HepG2 (cell line): Measurements from ENCODE around the gene SUB1. TPM values are rescaled to one million over a fixed set of nuclear protein-coding genes. Genes with fewer than 3 reads are reported as not detected.

ENCODE experiments used
- ATAC-seq: fragments of 200-7000 bp; cut with Tn5 transposase; 3 replicates; pipeline ENCODE4 v1.9.1; 2020; ENCODE audit warnings: mild to moderate bottlenecking, moderate library complexity
- BruUV-seq: library from RNA; stranded (reverse); fragments of 400-500 nt; replicated peaks from 2 replicates; lab custom pipeline; 2021; lab: Mats Ljungman, UMichigan
- CTCF ChIA-PET: fragments of 300-600 bp; formaldehyde crosslinking; extraction: SDS; loops from one replicate; lab custom pipeline; 2021; ENCODE audit warnings: low total read pairs, inconsistent platforms, low intra/inter-chr PET ratio; lab: Yijun Ruan, JAX
- POLR2A ChIA-PET: fragments of 350-600 bp; sonication (Branson Sonifier 250); formaldehyde crosslinking; loops from one replicate; lab custom pipeline; 2020; ENCODE audit warnings: antibody characterized with exemption, inconsistent platforms; lab: Yijun Ruan, JAX
- DNase-seq: peaks from one replicate; pipeline ENCODE4 v3.0.0-alpha.2; 2015; ENCODE audit warnings: low spot score
- FAIRE-seq: peaks from 3 replicates; lab custom pipeline; 2011; peaks lifted over from hg19 to GRCh38; lab: Jason Lieb, UNC
- H2AFZ ChIP-seq: one replicate; pipeline ENCODE4 v1.6.1; 2011; ENCODE audit warnings: low read length, inconsistent platforms
- H3K27ac ChIP-seq: fragments of 300-600 bp; 3 replicates; pipeline ENCODE4 v1.8.0; 2011; ENCODE audit warnings: mixed run types, mild to moderate bottlenecking, mixed read lengths, low read length, inconsistent platforms; ENCODE audit not compliant: insufficient read depth; ENCODE audit errors: extremely low read length
- H3K27me3 ChIP-seq, 2 experiments: fragments of 200-600 bp in 1 of 2; 2 replicates in 1 of 2; 3 replicates in 1 of 2; pipeline versions ENCODE4 v1.6.0 to v1.8.0; 2011; ENCODE audit warnings: low read length in 2 of 2, mild to moderate bottlenecking in 2 of 2, moderate library complexity in 2 of 2, inconsistent platforms in 1 of 2; ENCODE audit not compliant: insufficient read depth in 2 of 2, control insufficient read depth in 1 of 2
- H3K36me3 ChIP-seq, 2 experiments: fragments of 200-600 bp in 1 of 2; replicated peaks in 1 of 2; 2 replicates in 1 of 2; 3 replicates in 1 of 2; pipeline versions ENCODE4 v1.5.1 to v1.8.0; 2011; ENCODE audit warnings: low read length in 2 of 2, inconsistent platforms in 1 of 2; ENCODE audit not compliant: insufficient read depth in 2 of 2, control insufficient read depth in 1 of 2
- H3K4me1 ChIP-seq: 2 replicates; pipeline ENCODE4 v1.5.1; 2012; ENCODE audit warnings: low read length, inconsistent platforms; ENCODE audit not compliant: insufficient read depth
- H3K4me2 ChIP-seq: 2 replicates; pipeline ENCODE4 v1.6.0; 2011; ENCODE audit warnings: low read depth, low read length, inconsistent platforms
- H3K4me3 ChIP-seq, 3 experiments: fragments of 200-600 bp in 1 of 3; sonication (generic), shearing (Covaris generic) in 1 of 3; replicated peaks in 1 of 3; 2 replicates each; pipeline ENCODE4 v1.5.1; 2011 to 2016; ENCODE audit warnings: low read length in 3 of 3, inconsistent platforms in 2 of 3, low read depth in 2 of 3, mild to moderate bottlenecking in 2 of 3, control low read depth in 1 of 3, mixed read lengths in 1 of 3; ENCODE audit not compliant: insufficient read depth in 1 of 3
- H3K79me2 ChIP-seq: one replicate; pipeline ENCODE4 v1.6.1; 2011; ENCODE audit warnings: low read length, inconsistent platforms; ENCODE audit not compliant: insufficient read depth
- H3K9ac ChIP-seq: 2 replicates; pipeline ENCODE4 v1.6.0; 2011; ENCODE audit warnings: mild to moderate bottlenecking, low read depth, low read length, inconsistent platforms; ENCODE audit not compliant: insufficient read depth
- H3K9me3 ChIP-seq: 2 replicates; pipeline ENCODE4 v1.5.1; 2012; ENCODE audit warnings: mild to moderate bottlenecking, low read length
- H4K20me1 ChIP-seq: 2 replicates; pipeline ENCODE4 v1.6.0; 2011; ENCODE audit warnings: inconsistent platforms, mild to moderate bottlenecking, low read length, moderate library complexity; ENCODE audit not compliant: insufficient read depth
- AGO2 ChIP-seq: fragments of 200-400 bp; formaldehyde crosslinking; optimal IDR thresholded peaks from 2 replicates; pipeline ENCODE3; 2017; ENCODE audit warnings: mild to moderate bottlenecking, low read depth, low read length, moderate library complexity
- NFATC3 ChIP-seq: sonication (generic); formaldehyde crosslinking; IDR thresholded peaks from 2 replicates; pipeline ENCODE4 v1.5.1; 2020; ENCODE audit warnings: mild to moderate bottlenecking, missing genetic modification reagents
- NR2F2 ChIP-seq: IDR thresholded peaks from 2 replicates; pipeline ENCODE4 v1.6.1; 2012; ENCODE audit warnings: low read depth, inconsistent platforms, borderline replicate concordance
- ONECUT2 ChIP-seq: sonication (generic); formaldehyde crosslinking; IDR thresholded peaks from 2 replicates; pipeline ENCODE4 v1.4.0; 2020; ENCODE audit warnings: missing genetic modification reagents
- SRSF4 ChIP-seq: fragments of 200-400 bp; formaldehyde crosslinking; IDR thresholded peaks from one replicate; pipeline ENCODE4 v1.6.1; 2018; ENCODE audit warnings: mild to moderate bottlenecking, low read depth, low read length, moderate library complexity; ENCODE audit not compliant: poor library complexity, severe bottlenecking
- YEATS2 ChIP-seq: sonication (generic); formaldehyde crosslinking; IDR thresholded peaks from 2 replicates; pipeline ENCODE4 v1.4.0; 2020; ENCODE audit warnings: missing genetic modification reagents, borderline replicate concordance
- ZNF329 ChIP-seq: sonication (generic); formaldehyde crosslinking; IDR thresholded peaks from 2 replicates; pipeline ENCODE4 v1.9.0; 2021; ENCODE audit warnings: low read depth, mild to moderate bottlenecking, missing genetic modification reagents
- ZNF441 ChIP-seq: sonication (generic); formaldehyde crosslinking; IDR thresholded peaks from 2 replicates; pipeline ENCODE4 v1.7.0; 2021; ENCODE audit warnings: missing genetic modification reagents, borderline replicate concordance
- ZNF558 ChIP-seq: sonication (generic); formaldehyde crosslinking; IDR thresholded peaks from 2 replicates; pipeline ENCODE4 v1.9.0; 2022; ENCODE audit warnings: mild to moderate bottlenecking, missing genetic modification reagents, borderline replicate concordance
- ZNF580 ChIP-seq: IDR thresholded peaks from 2 replicates; pipeline ENCODE4 v1.6.1; 2016; ENCODE audit warnings: low read depth, borderline replicate concordance
- ZNF619 ChIP-seq: sonication (generic); formaldehyde crosslinking; IDR thresholded peaks from 2 replicates; pipeline ENCODE4 v1.4.0; 2020; ENCODE audit warnings: mild to moderate bottlenecking, missing genetic modification reagents
- ZNF790 ChIP-seq: sonication (generic); formaldehyde crosslinking; IDR thresholded peaks from 2 replicates; pipeline ENCODE4 v1.8.0; 2022; ENCODE audit warnings: missing genetic modification reagents, mild to moderate bottlenecking, borderline replicate concordance
- WGBS: methylation state at CpG from one replicate; pipeline ENCODE4 v1.1.6; 2017; ENCODE audit warnings: low lambda C conversion rate; 5-methylcytosine and 5-hydroxymethylcytosine counted together
- in situ Hi-C: cut with HindIII; loops from 2 replicates; pipeline ENCODE4 v1.10.0; 2017; ENCODE audit warnings: low pct_unique_long_range_greater_than_20kb; ENCODE audit not compliant: extremely low pct_ligation_motif_present
- intact Hi-C: fragments of 100-400 bp; cut with micrococcal nuclease; formaldehyde crosslinking; loops from one replicate; pipeline ENCODE4 v1.10.0; 2022; ENCODE audit not compliant: unreplicated experiment
- polyA plus RNA-seq, 8 experiments: library from polyadenylated mRNA; depleted of rRNA in 3 of 8; stranded (reverse) in 7 of 8; unstranded in 1 of 8; fragments of >200 nt; fragmentation: Illumina TruSeq in 4 of 8; extraction: Trizol in 4 of 8; gene quantifications; 2 replicates each; pipeline versions ENCODE4 v1.2.1 to v1.2.3, GENCODE V29; 2011 to 2016; ENCODE audit warnings: low read depth in 4 of 8, missing spikeins in 1 of 8, mixed read lengths in 1 of 8; ENCODE audit not compliant: insufficient read depth in 1 of 8
- total RNA-seq, 5 experiments: library from RNA; depleted of rRNA; stranded (reverse); fragments of >200 nt; fragmentation: Illumina TruSeq; extraction: Trizol; gene quantifications; 2 replicates each; pipeline ENCODE4 v1.2.3, GENCODE V29; 2016; ENCODE audit warnings: low read depth in 1 of 5
- TF ChIP-seq, protein P1 (sequence below): sonication (generic); formaldehyde crosslinking; IDR thresholded peaks from 2 replicates; pipeline ENCODE4 v1.9.0; 2021; ENCODE audit warnings: mild to moderate bottlenecking, missing genetic modification reagents

SUB1 gene
- total and polyA plus RNA-seq, 2 of the 13 experiments (the other 11 are each of a cell fraction or from before 2014, with no cell fraction given): 182 to 693 TPM

DNA sequence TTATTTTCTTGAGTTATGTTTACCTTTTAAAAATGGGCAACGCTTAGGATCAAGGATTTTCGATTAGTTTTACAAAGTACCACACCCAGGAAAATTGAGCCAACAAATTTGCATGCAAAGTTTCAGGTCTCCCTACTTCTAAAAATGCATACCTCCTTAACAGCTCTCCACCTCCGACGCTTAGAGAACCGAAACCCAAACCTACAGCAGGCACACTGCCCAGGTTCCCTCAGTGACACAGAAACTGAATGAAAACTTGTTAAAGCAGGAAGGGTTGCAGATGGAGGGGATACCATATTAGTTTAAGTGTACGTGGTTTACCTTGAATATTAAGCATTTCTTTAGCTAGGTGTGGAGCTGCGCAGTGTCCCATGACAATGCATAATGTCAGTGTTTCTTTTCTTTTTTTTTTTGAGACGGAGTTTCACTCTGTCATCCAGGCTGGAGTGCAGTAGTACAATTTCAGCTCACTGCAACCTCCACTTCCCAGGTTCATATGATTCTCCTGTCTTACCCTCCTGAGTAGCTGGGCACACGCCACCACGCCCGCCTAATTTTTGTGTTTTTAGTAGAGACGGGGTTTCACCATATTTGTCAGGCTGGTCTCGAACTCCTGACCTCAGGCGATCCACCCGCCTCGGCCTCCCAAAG lies 1.6 kb upstream of the SUB1 start (continued):
- no peak for TF ChIP-seq NR2F2
- no peak for TF ChIP-seq SRSF4
- TF ChIP-seq ZNF558 (CRISPR knock-in tag): no peak
- no peak for TF ChIP-seq AGO2
- TF ChIP-seq ZNF441 (CRISPR knock-in tag): no peak
- TF ChIP-seq YEATS2 (CRISPR knock-in tag): no peak
- no peak for TF ChIP-seq ONECUT2
- TF ChIP-seq ZNF790 (CRISPR knock-in tag): no peak

- H4K20me1 ChIP-seq: peaks cover 28% of the 10 kb centered on the region
- peak overlapping the region; percentile 29 for H3K27ac ChIP-seq
- in situ Hi-C loops: loop anchor here (5.0 kb wide), 1 partner anchor 57 kb away; no protein-coding TSS in a partner anchor
- TF ChIP-seq ZNF329 (CRISPR knock-in tag) (no peak), ZNF580 (CRISPR knock-in tag) (no peak), NFATC3 (CRISPR knock-in tag) (no peak), ZNF619 (CRISPR knock-in tag) (no peak)
- TF ChIP-seq, protein P1, sequence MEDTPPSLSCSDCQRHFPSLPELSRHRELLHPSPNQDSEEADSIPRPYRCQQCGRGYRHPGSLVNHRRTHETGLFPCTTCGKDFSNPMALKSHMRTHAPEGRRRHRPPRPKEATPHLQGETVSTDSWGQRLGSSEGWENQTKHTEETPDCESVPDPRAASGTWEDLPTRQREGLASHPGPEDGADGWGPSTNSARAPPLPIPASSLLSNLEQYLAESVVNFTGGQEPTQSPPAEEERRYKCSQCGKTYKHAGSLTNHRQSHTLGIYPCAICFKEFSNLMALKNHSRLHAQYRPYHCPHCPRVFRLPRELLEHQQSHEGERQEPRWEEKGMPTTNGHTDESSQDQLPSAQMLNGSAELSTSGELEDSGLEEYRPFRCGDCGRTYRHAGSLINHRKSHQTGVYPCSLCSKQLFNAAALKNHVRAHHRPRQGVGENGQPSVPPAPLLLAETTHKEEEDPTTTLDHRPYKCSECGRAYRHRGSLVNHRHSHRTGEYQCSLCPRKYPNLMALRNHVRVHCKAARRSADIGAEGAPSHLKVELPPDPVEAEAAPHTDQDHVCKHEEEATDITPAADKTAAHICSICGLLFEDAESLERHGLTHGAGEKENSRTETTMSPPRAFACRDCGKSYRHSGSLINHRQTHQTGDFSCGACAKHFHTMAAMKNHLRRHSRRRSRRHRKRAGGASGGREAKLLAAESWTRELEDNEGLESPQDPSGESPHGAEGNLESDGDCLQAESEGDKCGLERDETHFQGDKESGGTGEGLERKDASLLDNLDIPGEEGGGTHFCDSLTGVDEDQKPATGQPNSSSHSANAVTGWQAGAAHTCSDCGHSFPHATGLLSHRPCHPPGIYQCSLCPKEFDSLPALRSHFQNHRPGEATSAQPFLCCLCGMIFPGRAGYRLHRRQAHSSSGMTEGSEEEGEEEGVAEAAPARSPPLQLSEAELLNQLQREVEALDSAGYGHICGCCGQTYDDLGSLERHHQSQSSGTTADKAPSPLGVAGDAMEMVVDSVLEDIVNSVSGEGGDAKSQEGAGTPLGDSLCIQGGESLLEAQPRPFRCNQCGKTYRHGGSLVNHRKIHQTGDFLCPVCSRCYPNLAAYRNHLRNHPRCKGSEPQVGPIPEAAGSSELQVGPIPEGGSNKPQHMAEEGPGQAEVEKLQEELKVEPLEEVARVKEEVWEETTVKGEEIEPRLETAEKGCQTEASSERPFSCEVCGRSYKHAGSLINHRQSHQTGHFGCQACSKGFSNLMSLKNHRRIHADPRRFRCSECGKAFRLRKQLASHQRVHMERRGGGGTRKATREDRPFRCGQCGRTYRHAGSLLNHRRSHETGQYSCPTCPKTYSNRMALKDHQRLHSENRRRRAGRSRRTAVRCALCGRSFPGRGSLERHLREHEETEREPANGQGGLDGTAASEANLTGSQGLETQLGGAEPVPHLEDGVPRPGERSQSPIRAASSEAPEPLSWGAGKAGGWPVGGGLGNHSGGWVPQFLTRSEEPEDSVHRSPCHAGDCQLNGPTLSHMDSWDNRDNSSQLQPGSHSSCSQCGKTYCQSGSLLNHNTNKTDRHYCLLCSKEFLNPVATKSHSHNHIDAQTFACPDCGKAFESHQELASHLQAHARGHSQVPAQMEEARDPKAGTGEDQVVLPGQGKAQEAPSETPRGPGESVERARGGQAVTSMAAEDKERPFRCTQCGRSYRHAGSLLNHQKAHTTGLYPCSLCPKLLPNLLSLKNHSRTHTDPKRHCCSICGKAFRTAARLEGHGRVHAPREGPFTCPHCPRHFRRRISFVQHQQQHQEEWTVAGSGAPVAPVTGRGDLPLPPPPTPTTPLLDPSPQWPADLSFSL (CRISPR knock-in tag): no peak
- peaks cover 3 to 9% of the 10 kb centered on the region in 2 experiments; a peak in 4 of 5 replicates for H3K36me3 ChIP-seq
- FAIRE-seq (no peak), DNase-seq (no peak), ATAC-seq (no peak)
- peak overlapping the region; percentile 19; the same call in 1 of the 2 replicates for H3K9ac ChIP-seq
- BruUV-seq: TSS peak; percentile 83
- H3K79me2 ChIP-seq: peaks cover 46% of the 10 kb centered on the region
- H3K4me1 ChIP-seq: peaks cover 78% of the 10 kb centered on the region
- POLR2A ChIA-PET: interaction anchor here (0.9 to 4.9 kb wide), 5 partner anchors 10 to 94 kb away, joined by 3 to 42 read pairs (median 6); no protein-coding TSS in a partner anchor
- H3K4me3 ChIP-seq: no peak overlapping the region; a peak in 1 of 6 replicates
- H2AFZ ChIP-seq: no peak overlapping the region
- intact Hi-C loops: loop anchor here (2.0 to 5.0 kb wide), 3 partner anchors 28 to 142 kb away; partner anchors contain the start of gene ZFR
- H3K9me3 ChIP-seq: no peaks in the 10 kb centered on the region
- no peaks in the 10 kb centered on the region; a peak in 1 of 5 replicates for H3K27me3 ChIP-seq
- CTCF ChIA-PET: no interaction called here
- peak overlapping the region; percentile 56; the same call in 1 of the 2 replicates for H3K4me2 ChIP-seq
- WGBS: 95% methylated on average over 6 of the region's 6 CpGs
Measured at GRCh38 chr5:32584646-32585045, 711 bp upstream of the SUB1 start.
